ENCODE data around the gene KLHL15.

DNA sequence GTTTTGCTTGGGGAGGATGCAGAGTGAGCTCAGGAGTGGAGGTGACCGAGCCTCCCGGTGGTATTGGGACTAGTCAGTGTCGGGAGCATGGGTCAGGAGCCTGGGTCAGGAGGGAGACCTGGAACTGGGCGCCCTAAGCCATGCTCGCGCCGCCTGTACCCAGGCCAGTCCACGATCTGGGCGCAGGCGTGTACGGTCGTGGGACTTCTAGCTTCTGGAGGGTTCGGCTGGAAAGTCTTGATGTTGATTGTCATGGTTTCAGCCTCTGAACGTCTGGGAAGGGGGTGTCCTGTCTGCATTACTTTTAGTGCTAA, 28.0 kb upstream of the KLHL15 start:
- TF ChIP-seq POLR2A (IDR thresholded peaks at IDR 0.05; ENCODE audit: low read depth): no peak
- TF ChIP-seq, protein P1, sequence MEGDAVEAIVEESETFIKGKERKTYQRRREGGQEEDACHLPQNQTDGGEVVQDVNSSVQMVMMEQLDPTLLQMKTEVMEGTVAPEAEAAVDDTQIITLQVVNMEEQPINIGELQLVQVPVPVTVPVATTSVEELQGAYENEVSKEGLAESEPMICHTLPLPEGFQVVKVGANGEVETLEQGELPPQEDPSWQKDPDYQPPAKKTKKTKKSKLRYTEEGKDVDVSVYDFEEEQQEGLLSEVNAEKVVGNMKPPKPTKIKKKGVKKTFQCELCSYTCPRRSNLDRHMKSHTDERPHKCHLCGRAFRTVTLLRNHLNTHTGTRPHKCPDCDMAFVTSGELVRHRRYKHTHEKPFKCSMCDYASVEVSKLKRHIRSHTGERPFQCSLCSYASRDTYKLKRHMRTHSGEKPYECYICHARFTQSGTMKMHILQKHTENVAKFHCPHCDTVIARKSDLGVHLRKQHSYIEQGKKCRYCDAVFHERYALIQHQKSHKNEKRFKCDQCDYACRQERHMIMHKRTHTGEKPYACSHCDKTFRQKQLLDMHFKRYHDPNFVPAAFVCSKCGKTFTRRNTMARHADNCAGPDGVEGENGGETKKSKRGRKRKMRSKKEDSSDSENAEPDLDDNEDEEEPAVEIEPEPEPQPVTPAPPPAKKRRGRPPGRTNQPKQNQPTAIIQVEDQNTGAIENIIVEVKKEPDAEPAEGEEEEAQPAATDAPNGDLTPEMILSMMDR (IDR thresholded peaks at IDR 0.05): no peak
- TF ChIP-seq POLR2AphosphoS5 (IDR thresholded peaks at IDR 0.05): no peak

Data from esophagus muscularis mucosa (tissue), 3 donors.